Activated CD8-positive, alpha-beta memory T cell treated with anti-CD3 and anti-CD28 coated beads, Interleukin-2, amount 10 ng/mL, durations not matched to agents 7 days and 5 days (primary cell): ENCODE data around the gene KLF13. TPM values are rescaled to one million over a fixed set of nuclear protein-coding genes. Genes with fewer than 3 reads are reported as not detected.
A peak's percentile ranks its signal among the peaks of the same experiment; 100 is the strongest.

Experiments used
- ATAC-seq: fragments of 150-1000 bp; cut with Tn5 transposase; one replicate; pipeline ENCODE4 v1.10.0; 2021; ENCODE audit warnings: moderate library complexity
- CTCF ChIA-PET: fragments of 350-600 bp; sonication (Branson Sonifier 250); formaldehyde crosslinking; loops from one replicate; lab custom pipeline; 2021; ENCODE audit warnings: antibody characterized with exemption; lab: Charles Lee
- DNase-seq: peaks from one replicate; pipeline ENCODE4 v3.0.0-alpha.2; 2020
- H3K27ac Mint-ChIP-seq: one replicate; pipeline ENCODE4 v1.8.0; 2021; ENCODE audit warnings: mild to moderate bottlenecking, mixed read lengths
- H3K27me3 Mint-ChIP-seq: one replicate; pipeline ENCODE4 v1.8.0; 2021; ENCODE audit warnings: mixed read lengths
- H3K36me3 Mint-ChIP-seq: one replicate; pipeline ENCODE4 v1.8.0; 2021; ENCODE audit warnings: mild to moderate bottlenecking, mixed read lengths
- H3K4me1 Mint-ChIP-seq: one replicate; pipeline ENCODE4 v1.8.0; 2021; ENCODE audit warnings: mixed read lengths
- H3K4me3 Mint-ChIP-seq: one replicate; pipeline ENCODE4 v1.8.0; 2021; ENCODE audit warnings: mild to moderate bottlenecking, moderate library complexity, mixed read lengths
- H3K9me3 Mint-ChIP-seq: one replicate; pipeline ENCODE4 v1.8.0; 2022; ENCODE audit warnings: low read depth, mixed read lengths
- total RNA-seq, 2 experiments: library from RNA; stranded (reverse); gene quantifications; one replicate each; pipeline ENCODE4 v1.2.3, GENCODE V29; 2021

KLF13 gene
- total RNA-seq, 2 experiments from 2014 or later, result 163 to 206 TPM

DNA sequence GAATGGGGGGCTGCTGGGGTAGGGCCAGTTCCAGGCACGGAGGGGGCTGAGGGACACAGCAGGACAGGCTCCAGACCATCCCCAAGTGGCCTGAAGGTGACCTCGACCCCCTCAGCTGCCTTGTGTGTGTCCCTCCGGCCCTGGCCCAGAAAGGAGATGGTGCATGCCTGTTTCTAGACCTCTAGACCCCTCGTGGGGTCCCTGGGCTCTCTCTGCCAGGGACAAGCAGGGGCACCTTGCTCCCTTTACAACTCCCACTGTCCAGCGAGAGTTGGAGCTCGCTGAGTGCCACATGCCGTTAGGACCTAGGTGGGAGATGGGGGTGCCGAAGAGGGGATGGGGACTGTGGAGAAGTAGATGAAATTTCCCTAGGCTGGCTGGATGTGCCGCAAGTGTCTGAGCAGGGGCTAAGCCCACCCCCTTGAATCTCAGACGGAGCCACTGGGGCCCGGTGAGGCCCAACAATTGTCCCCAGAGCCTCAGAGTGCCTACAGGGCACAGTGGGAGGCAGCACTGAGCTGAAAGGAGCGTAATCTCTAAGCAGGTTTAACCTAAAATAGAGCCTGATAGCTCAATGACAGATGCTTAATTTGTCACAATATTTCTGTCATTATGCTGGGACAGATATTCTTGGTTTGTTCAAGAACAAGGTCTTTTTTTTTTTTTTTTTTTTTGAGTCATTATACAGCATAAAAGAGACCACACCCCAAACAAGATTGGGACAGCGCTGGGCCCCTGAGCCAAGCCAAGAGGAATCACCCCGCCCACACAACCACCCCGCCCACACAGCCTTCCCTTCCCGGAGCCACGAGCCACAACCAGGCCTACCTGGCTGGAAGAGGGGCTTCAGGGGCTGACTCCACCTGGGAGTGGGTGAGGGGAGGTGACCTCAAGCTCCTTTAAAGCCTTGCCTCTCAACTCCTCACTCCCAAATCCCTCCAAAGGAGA lies 23.6 kb upstream of the KLF13 start:
- ATAC-seq (peak; percentile 63), DNase-seq (no peak)
- Mint-ChIP-seq H3K36me3 (no peaks in the 10 kb centered on the region), H3K4me1 (peaks cover 10% of the 10 kb centered on the region), H3K4me3 (no peak overlapping the region), H3K27ac (no peak overlapping the region), H3K9me3 (no peaks in the 10 kb centered on the region), H3K27me3 (peaks cover 4% of the 10 kb centered on the region)
- CTCF ChIA-PET, result interaction anchor here (0.7 to 1.8 kb wide), 5 partner anchors 12 to 132 kb away, joined by 3 to 6 read pairs (median 4); no protein-coding TSS in a partner anchor

DNA sequence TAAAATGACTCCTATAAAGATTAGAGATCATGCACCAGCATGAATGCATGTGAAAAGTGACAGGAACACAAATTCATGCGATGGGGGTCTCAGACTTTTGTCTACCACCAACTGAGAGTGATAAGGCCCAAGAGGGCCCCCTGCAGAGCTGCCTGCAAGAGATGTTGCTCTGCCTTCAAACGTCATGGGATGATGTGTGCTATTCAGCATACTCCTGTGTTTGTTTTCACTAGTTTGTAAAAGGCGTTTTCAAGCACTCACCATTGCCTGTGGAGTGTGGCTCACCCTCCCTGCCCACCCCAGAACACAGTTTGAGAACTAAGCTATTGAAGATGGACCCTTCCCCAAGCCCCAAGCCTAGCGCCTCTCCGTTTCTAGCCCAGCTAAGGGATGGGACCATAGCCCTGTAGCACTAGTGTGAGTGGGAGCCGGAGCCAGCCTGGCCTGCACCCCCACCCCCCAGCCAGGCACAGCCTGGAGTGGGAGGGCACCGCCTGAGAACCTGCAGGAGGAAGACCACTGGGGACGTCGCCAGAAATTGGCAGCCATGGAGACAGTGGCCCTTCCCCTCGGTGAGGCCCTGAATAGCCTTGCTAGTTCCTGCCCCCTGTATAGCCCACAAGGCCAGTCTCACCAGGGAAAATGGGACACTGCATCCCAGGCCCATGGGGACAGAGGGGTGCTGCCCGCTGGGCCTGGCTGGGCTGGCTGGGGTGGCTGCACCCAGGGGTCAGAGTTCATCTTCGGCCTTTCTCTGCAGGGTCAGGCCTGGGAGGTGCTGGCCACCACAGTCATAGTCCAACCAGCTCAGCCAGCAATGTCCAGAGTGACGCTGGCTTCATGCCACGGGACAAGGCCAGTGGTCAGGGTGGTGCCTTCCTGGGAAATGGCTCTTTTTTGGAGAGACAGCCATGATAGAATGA lies 22.6 kb upstream of the KLF13 start:
- H3K36me3 Mint-ChIP-seq, result no peaks in the 10 kb centered on the region
- ATAC-seq (no peak), DNase-seq (no peak)
- H3K4me1 Mint-ChIP-seq, result peaks cover 15% of the 10 kb centered on the region
- no peak overlapping the region for H3K4me3 Mint-ChIP-seq
- H3K27me3 Mint-ChIP-seq, result peaks cover 4% of the 10 kb centered on the region
- no peak overlapping the region for H3K27ac Mint-ChIP-seq
- CTCF ChIA-PET, result interaction anchor here (0.7 to 1.8 kb wide), 5 partner anchors 12 to 131 kb away, joined by 3 to 6 read pairs (median 4); no protein-coding TSS in a partner anchor
- H3K9me3 Mint-ChIP-seq, result no peaks in the 10 kb centered on the region

DNA sequence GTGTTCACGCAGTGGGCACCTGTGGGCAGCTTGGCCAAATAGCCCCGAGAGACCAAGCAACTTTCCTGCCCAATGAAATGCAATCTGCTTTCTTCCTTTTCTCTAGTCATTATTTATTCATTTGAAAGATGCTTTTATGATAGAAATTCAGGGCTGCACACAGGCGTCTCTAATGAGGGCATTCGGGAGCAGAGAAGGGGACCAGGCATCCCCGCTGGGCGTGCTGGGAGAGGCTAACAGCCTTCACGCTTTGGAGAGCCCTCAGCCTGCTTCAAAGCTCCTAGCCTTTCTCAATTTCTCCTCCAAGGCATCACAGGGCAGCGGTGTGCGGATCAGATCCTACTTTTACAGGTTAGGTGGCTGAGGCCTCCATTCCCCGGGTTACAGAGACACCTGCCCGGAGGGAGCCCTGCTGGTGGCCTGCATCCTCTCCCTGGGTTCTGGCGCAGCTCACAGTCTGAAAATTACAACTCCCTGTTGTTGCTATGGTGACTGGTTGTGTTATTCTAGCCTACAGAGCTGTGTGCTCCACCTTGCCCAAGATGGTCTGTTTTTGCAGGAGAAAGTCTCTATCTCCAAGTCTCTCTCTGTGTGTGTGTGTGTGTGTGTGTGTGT lies 21.8 kb upstream of the KLF13 start:
- H3K27ac Mint-ChIP-seq, result no peak overlapping the region
- peaks cover 4% of the 10 kb centered on the region for H3K27me3 Mint-ChIP-seq
- ATAC-seq (no peak), DNase-seq (peak; percentile 39)
- H3K36me3 Mint-ChIP-seq, result no peaks in the 10 kb centered on the region
- CTCF ChIA-PET, result interaction anchor here (1.7 kb wide), 1 partner anchor 39 kb away, joined by 5 read pairs; no protein-coding TSS in a partner anchor
- peaks cover 15% of the 10 kb centered on the region for H3K4me1 Mint-ChIP-seq
- H3K9me3 Mint-ChIP-seq, result no peaks in the 10 kb centered on the region
- H3K4me3 Mint-ChIP-seq, result no peak overlapping the region

DNA sequence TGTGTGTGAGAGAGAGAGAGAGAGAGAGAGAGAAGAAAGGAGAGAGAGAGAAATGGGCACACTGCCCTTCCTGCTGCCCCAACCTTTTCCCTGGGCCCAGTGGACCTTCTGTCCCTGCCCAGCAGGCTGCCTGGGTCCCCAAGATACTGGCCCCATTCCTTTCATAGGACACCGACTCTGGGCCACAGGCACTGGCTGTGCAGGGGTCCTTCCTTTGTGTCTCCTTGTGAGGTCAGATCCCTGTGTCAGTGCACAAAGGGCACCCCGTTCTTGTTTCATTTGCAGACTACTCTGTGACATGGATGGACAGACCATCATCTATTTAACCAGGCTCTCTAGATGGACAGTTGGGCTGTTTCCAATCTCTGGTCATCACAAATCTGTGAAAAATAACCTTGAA lies 21.3 kb upstream of the KLF13 start:
- Mint-ChIP-seq H3K36me3 (no peaks in the 10 kb centered on the region), H3K4me1 (peaks cover 15% of the 10 kb centered on the region), H3K27ac (no peak overlapping the region), H3K27me3 (peaks cover 4% of the 10 kb centered on the region), H3K9me3 (no peaks in the 10 kb centered on the region), H3K4me3 (no peak overlapping the region)
- no peak for ATAC-seq
- no peak for DNase-seq
- CTCF ChIA-PET, result no interaction called here

DNA sequence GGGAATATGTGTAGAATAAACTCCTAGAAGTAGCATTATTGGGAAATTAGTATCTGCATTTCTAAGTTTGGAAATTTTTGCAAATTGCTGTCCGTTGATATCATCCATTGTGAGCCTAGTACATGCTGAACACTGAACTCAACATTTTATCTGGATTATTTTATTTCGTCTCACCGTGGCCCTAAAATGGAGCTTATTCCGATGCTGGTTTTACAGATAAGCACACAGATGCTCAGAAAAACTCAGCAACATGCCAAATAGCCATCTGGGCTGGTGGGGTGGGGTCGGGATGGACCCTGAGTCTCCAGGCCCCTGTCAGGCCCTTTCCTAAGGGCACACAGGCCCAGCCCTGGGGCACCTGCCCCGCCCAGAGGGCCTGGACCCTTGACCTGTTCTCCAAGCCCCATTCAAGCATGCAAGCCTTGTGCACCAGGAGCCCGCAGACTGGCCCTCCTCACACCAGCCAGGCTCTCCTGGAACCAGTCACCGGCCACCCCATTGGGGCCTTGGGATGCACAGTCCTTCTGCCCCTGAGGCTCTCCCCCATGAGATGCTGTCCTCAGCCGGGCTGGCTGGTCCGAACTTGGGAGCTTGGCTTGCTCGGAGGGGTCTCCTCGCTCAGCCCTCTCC lies 20.7 kb upstream of the KLF13 start:
- no peak for ATAC-seq
- Mint-ChIP-seq H3K4me3 (no peak overlapping the region), H3K4me1 (peaks cover 15% of the 10 kb centered on the region), H3K36me3 (no peaks in the 10 kb centered on the region), H3K27me3 (peaks cover 4% of the 10 kb centered on the region), H3K9me3 (no peaks in the 10 kb centered on the region), H3K27ac (no peak overlapping the region)
- DNase-seq, result no peak
- CTCF ChIA-PET, result interaction anchor here (0.6 to 1.2 kb wide), 2 partner anchors 15 to 184 kb away, joined by 3 read pairs; no protein-coding TSS in a partner anchor

DNA sequence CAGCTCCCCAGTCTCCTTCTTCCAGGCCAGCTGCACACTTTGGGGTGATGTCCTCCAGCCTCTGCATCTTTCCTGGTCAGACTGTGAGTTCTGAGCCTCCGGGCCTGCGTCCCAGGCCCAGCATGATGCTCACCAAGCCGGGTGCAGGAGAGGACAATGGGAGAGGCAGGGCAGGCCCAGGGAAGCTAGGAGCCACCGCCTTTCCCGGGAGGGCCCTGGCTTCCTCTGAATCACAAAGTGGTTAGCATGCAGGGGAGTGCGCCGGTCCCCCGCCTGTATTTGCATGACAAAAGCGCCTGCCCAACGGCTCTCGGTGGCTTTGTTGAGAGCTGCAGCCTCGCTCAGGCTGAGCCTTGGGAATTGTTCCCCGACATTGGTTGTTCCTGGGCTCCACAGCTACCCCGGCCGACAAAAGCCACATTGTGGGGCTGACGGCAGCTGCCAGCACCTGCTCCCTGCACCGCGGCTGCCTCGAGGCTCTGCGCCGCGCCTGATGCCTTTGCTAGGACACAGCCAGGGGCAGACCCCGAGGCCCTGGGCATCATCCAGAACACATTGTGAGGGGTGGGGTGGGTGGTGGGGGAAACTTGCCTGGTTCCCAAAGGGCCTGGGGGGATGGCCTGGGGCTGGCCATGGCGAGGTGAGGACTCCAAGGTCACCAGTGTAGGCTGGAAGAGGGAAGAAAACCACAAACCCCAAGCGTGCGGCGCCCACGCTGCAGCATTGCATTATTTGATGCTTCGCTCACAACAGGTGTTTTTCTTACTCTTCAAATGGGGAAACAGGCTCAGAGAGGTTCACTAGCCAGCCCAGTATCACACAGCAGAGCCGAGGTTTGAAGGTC lies 20.0 kb upstream of the KLF13 start:
- H3K4me3 Mint-ChIP-seq, result no peak overlapping the region
- H3K27me3 Mint-ChIP-seq, result peaks cover 4% of the 10 kb centered on the region
- no peaks in the 10 kb centered on the region for H3K9me3 Mint-ChIP-seq
- ATAC-seq, result no peak
- no peak overlapping the region for H3K27ac Mint-ChIP-seq
- CTCF ChIA-PET, result interaction anchor here (0.6 to 1.2 kb wide), 2 partner anchors 15 to 184 kb away, joined by 3 read pairs; no protein-coding TSS in a partner anchor
- no peaks in the 10 kb centered on the region for H3K36me3 Mint-ChIP-seq
- DNase-seq, result no peak
- H3K4me1 Mint-ChIP-seq, result peaks cover 15% of the 10 kb centered on the region

DNA sequence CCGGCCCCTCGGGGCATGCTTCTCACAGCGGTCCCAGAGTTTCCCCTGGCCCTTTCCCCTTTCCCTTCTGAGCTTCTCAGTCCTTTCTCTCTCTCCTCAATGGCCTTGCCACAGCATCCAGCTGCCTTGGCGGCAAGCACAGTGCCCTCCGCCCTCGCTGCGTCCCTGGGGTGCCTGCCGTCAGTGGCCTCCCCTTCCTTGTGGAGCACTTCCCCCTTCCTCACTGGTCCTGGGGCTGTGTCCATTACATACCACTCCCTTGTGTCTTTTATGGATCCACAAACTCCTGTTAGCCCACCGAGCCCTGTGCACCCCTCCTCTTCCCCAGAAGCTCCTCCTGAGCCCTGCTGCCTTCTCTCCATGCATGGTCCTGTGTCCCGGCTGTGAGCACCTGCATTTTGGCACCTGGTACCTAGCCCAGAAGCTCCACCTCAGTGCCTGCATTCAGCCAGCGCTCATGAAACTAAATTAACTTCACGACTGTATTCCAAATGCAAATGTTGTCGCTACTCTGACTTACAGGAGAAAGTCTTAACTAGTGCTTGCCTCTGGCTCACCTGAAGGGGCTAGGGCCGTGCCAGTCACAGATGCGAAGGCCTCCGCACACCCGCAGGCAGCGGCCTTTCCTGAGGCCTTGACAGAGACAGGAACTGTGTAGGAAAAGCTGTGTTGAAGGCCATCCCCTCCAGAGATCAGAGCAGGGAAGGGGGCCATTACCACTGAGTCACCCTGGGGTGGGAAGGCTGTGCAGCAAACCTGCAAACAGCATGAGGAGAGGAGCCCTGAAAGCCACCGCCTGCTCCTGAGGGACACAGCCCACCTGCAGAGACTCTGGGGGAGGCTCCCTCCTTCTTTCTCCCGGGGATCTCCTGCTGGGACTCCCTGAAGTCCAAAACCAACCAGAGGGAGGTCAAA lies 19.1 kb upstream of the KLF13 start:
- Mint-ChIP-seq H3K27me3 (peaks cover 4% of the 10 kb centered on the region), H3K4me1 (peaks cover 15% of the 10 kb centered on the region), H3K27ac (no peak overlapping the region), H3K4me3 (no peak overlapping the region), H3K9me3 (no peaks in the 10 kb centered on the region), H3K36me3 (no peaks in the 10 kb centered on the region)
- CTCF ChIA-PET, result interaction anchor here (1.1 to 1.2 kb wide), 2 partner anchors 9 to 181 kb away, joined by 3 read pairs; no protein-coding TSS in a partner anchor
- no peak for ATAC-seq
- no peak for DNase-seq

DNA sequence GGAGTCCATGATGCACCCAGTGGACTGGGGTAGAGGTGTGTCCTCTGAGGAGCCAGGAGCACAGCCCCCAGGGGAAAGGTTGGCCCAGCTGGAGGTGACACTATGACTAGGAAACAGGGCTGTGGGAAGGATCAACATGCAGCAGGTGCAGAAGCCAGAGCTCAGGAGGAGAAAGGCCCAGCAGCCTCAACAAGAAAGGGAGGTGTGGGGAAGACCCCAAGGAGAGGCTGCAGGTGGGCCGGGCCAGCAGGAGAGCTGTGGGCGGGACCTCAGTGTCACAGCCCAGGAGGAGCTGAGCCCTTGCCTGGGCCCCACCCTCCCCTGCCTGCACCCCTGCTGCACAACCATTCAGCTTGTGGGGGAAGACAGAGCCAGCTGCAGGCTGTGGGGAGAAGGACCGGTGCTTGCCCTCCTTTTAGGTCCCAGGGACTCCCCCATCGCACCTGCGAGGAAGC lies 18.4 kb upstream of the KLF13 start:
- peak; percentile 40 for DNase-seq

DNA sequence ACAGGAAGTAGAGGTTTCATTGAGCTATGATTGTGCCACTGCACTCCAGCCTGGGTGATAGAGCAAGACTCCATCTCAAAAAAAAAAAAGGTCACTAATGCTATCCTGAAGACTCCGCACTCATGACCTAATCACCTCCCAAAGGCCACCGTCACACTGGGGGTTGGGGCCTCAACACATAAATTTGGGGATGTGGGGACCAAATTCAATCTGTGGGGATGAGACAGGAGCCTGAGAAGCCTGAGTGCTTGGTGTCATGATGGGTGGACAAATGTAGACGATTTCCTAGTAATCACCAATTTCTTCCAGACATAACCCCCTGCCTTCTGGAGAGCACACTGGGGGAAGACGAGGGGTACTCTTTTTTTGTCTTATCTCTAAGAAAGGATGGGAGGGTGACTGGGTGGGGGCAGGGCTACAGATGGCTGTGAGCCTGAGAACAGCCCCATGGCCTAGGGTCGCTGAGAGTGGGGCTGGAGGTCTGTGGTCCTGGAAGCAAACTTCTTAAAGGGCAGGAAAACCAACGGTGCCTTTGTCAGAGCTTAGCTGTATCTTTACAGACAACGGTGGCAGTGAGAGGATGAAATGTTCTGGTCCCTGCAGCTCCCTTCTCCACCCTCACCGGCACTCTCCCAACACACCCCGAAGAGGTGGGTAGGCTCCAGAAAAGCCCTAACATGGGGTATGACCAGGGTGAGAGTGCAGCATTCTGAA lies 16.6 kb upstream of the KLF13 start:
- peaks cover 4% of the 10 kb centered on the region for H3K27me3 Mint-ChIP-seq
- CTCF ChIA-PET, result interaction anchor here (1.0 kb wide), 1 partner anchor 95 kb away, joined by 3 read pairs; no protein-coding TSS in a partner anchor
- H3K4me3 Mint-ChIP-seq, result no peak overlapping the region
- H3K4me1 Mint-ChIP-seq, result peaks cover 5% of the 10 kb centered on the region
- peaks cover 2% of the 10 kb centered on the region for H3K9me3 Mint-ChIP-seq
- ATAC-seq (no peak), DNase-seq (no peak)
- no peak overlapping the region for H3K27ac Mint-ChIP-seq
- peaks cover 1% of the 10 kb centered on the region for H3K36me3 Mint-ChIP-seq

More for the DNA sequence above, 18.4 kb upstream of the KLF13 start:
- H3K4me1 Mint-ChIP-seq, result peaks cover 11% of the 10 kb centered on the region
- CTCF ChIA-PET, result interaction anchor here (1.1 to 1.2 kb wide), 2 partner anchors 10 to 180 kb away, joined by 3 read pairs; no protein-coding TSS in a partner anchor
- H3K27me3 Mint-ChIP-seq, result peaks cover 4% of the 10 kb centered on the region
- no peak overlapping the region for H3K4me3 Mint-ChIP-seq
- H3K27ac Mint-ChIP-seq, result no peak overlapping the region
- H3K36me3 Mint-ChIP-seq, result peaks cover 1% of the 10 kb centered on the region
- H3K9me3 Mint-ChIP-seq, result no peaks in the 10 kb centered on the region
- peak; percentile 40 for ATAC-seq
